Measurements from ENCODE around the gene OAS2.

DNA sequence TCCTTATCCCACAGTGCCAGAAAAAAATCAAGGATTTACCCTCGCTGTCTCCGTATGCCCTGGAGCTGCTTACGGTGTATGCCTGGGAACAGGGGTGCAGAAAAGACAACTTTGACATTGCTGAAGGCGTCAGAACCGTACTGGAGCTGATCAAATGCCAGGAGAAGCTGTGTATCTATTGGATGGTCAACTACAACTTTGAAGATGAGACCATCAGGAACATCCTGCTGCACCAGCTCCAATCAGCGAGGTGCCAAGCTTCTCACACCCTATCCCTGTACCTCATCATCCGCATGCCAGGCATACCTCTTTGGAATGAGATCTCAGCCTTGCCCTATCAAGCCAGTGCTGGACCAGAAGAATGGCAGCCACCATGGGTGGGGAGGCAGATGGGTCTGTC lies 19.2 kb downstream of the OAS2 start:
- TF ChIP-seq, protein P1, sequence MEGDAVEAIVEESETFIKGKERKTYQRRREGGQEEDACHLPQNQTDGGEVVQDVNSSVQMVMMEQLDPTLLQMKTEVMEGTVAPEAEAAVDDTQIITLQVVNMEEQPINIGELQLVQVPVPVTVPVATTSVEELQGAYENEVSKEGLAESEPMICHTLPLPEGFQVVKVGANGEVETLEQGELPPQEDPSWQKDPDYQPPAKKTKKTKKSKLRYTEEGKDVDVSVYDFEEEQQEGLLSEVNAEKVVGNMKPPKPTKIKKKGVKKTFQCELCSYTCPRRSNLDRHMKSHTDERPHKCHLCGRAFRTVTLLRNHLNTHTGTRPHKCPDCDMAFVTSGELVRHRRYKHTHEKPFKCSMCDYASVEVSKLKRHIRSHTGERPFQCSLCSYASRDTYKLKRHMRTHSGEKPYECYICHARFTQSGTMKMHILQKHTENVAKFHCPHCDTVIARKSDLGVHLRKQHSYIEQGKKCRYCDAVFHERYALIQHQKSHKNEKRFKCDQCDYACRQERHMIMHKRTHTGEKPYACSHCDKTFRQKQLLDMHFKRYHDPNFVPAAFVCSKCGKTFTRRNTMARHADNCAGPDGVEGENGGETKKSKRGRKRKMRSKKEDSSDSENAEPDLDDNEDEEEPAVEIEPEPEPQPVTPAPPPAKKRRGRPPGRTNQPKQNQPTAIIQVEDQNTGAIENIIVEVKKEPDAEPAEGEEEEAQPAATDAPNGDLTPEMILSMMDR (IDR thresholded peaks at IDR 0.05 in 4 of 5, conservative IDR thresholded peaks at IDR 0.05 in 1 of 5) = no peak
- TF ChIP-seq POLR2A (IDR thresholded peaks at IDR 0.05) = no peak

Data from gastrocnemius medialis (tissue), 4 donors.